CD4-positive, alpha-beta T cell treated with Interleukin-4 for 4 hours (primary cell): Measurements from ENCODE around the gene C10orf143.

Experiments used
- DNase-seq: peaks from one replicate; pipeline ENCODE4 v3.0.0-alpha.2; 2020

The C10orf143 gene

DNA sequence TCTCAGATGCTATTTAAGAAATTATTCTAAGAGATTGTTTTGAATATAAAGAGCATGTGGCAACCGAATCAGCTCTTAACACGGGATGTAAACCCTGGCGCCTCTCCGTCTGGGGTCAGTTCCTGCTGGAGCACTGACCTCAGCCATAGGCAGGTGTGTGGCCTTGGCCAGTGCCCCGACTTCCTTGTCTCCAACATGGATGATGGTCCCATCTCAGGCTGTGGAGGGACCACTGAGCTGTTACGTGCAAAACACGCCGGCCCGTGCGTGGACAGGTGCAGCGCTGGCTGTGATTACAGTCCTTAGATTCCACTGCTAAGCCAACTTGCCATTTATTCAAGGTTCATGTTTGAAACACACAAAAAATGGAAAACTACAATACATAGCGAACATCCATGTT is 59.9 kb downstream of the C10orf143 start:
- DNase-seq: no peak

DNA sequence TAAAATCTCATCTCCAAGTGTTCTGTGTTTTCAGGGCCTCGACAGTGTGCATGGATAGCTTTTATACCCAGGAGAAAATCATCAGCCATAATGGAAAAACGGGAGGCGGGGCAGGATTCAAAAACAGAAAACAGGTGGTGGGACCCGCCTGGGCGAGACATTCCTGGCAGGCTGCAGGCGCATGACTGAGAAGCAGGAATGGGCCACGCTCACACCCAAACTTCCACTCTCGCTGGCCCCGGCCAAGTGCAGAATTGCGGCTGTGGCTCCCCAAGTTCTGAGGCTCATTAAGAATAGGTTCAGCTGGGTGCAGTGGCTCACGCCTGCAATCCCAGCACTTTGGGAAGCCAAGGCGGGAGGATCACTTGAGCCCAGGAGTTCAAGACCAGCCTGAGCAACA is 60.6 kb downstream of the C10orf143 start:
- no peak for DNase-seq

DNA sequence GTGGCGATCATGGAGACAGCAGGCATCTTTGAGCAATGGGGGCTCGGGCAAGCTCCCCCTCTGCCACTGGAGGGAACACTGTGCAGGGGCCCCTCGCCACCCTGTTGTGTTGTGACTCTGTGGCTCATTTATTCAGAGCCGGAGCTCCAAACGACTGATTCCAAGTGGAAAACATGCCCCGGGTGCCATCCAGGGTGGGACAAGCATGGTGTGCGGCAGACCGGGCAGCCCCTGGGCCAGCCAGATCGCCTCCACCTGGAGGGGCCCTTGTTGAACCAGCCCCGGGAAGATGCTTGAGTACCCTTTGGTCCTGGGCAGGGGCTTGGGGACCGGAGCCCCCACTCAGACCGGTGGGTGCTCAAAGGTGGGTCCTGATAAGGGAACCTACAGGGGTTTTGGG is 61.4 kb downstream of the C10orf143 start:
- DNase-seq: no peak

DNA sequence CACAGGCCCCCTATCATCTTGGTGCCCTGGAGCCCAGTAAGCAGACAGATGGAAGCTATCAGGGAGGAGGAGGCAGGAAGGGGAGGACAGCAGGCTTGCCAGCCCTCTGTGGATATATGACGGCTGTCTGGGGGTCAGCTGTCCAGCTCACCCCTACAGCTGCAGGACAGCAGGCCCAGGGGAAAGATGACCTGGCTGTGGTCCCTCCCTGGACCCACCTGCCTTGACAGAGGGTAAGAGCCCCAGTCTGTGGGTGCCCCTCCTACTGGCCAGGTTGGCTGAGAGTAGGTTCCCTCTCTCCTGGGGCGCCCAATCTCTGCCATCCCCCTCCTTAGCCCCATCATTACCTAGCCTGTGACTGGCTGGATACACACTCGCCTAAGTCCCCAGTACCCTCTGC is 62.5 kb downstream of the C10orf143 start:
- no peak for DNase-seq

DNA sequence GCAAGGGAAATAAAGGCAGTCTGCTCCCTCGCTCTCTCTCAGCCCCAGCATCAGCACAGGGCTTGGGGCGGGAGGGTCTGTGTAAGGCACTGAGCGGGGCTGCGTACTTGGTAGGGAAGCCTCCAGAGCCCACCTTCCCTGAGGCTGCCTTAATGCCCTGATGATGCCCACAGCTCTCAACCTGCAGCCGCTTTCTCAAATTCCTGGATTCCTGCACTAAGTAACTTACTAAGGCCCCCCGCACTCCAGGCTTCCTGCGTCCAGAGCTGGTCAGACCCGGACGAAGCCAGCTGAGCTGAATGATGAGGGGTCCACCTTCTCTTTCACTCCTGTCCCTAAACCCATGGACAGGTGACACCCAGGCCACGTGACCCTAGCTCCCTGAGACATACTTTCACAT is 63.3 kb downstream of the C10orf143 start:
- no peak for DNase-seq

DNA sequence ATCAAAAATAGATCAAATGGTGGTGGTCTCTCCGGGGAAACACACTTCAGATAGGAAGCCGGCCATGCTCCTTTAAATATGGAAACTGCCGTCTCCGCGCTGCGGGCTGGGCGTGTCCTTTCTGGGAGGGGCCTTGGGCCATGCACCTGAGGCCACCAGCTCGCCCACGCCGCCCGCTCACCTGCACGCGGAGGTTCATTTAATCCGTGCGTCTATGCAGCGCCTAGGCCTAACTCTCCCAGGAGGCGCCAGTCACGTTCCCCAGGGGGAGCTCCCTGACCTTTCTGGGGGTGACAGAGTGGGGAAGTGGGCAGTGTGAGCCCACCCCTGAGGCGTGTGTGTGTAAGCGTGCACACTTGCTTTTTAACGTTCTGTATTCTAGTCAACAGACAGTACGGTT is 64.0 kb downstream of the C10orf143 start:
- DNase-seq: no peak

DNA sequence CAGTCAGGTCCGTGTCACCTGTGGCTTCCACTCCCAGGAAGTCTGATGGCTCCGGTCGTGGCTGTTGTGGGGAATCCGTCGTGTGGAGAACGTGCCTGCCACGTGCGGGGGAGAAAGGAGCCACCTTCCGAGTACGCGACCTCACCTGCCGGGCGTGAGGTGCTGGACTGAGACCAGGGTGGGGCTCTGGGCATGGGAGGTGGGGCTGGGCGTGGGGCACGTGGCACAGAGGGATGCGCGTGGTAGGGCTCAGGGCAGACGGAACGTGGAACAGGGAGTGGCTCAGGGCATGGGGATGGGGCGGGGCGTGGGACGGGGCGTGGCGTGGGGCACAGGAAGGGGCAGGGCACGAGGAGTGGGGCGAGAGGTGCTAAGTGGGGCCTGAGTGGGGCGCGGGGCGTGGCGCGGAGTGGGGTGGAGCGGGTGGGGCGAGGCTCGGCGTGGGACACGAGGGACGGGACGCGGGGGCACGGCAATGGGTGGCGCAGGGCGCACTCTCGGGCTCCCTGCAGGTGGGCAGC is 64.8 kb downstream of the C10orf143 start:
- DNase-seq: no peak

DNA sequence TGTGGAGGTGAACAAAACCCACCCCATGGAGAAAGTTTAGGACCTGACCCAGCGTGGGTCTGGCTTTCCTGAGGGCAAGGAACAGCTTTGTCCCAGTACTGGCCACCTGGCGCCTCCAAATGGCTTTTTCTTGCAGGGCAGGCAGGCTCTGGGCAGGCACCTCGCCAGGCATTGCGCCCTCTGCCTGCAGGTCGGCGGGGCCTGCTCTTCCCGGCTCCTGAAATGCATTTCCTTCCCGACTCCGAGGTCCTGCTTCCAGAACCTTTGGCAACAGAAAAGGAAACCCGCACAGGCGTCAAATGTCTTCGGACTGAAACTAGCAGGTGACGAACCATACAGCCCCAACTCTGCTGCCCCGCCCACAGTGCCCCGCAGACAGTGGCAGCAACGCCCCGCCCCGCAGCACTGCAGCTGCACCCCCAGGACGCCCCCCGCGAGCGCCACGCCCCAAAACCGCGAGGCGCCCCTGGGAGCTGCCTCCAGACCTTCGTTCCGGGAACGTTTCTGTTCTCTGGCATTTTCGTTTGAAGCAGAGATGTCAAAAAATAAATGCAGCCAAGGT is 65.5 kb downstream of the C10orf143 start:
- DNase-seq: no peak

DNA sequence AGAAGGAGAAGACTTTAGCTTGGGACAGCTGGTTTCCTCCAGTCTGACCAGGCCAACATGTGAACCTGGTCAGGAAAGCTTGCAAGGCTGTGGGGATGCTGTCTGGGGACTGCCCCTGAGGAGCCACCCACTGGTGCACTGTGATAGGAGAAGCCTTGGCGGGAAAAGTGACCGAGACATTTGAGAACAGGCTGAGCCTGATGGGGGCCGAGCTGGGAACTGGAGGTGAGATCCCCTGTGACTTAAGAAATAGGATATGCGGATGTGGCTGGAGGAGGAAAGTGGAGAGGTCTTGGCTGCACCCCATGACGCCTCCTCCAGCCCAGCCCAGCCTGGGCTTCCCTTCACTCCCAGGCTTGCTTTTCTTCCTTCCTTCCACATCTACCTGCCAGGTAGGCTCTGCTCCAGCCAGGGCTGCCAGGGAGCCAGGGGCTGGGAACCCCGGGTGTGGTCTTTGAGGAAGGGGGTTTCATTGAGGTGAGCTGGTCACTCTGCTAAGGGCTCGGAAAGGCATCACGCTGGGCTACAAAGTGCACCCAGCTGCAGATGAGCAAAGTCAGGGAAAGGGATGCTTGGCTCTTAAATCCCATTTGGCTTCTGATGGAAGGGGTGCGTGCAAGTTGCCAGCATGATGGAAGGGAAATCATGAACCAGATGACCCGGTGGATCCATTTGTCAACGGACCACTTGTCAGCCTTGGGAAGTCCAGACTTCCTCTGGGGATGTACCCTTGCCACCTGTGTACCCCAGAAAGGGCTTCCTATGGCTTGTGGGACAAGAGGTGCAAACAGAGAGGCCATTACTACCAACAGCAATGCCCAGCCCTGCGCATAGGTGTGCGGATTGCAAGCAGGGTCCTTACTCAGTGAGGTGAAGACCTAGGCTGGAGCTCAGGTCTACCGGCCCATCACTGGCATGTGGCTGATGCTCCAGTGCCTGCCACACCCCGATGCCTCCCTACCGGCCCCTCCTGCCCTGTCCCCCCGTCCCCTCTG is 66.3 kb downstream of the C10orf143 start:
- DNase-seq: no peak

DNA sequence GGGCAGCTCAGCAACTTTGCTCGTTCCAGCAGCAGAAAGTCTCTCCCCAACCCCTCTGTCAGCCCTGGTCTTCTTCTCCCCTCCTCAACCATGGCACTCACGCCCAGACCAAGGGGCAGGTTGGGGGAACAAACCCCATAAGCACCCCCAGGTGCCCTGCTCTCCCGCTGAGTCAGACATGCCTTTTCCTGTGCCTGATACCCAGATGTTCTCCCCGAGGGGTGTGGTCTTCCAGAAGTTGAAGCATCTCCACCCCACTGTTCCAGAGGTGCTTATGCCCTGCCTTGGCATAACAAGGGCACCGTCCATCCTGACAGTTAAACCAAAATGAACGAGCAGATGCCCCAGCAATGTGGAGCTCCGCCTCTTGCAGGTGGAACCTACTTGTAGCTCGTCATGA is 67.1 kb downstream of the C10orf143 start:
- DNase-seq: no peak

DNA sequence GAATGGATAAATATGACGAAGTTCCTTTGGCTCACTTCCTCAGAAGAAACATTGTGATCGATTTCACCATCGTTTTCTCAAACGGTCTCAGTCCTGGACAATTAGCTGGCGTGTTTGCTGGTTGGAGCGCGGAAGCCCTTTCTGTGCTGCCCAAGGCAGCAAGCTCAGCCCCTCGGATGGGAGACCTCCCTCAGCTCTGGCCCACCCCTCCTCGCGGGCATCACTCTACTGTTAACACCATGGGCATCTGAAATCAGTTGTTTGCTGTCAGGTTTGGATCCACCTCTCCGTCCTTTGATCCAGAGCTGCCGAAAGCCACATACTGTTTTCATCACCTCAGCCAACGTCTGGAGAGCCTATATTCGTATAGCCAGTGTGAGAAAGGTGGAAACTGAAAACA is 68.2 kb downstream of the C10orf143 start:
- DNase-seq: no peak

DNA sequence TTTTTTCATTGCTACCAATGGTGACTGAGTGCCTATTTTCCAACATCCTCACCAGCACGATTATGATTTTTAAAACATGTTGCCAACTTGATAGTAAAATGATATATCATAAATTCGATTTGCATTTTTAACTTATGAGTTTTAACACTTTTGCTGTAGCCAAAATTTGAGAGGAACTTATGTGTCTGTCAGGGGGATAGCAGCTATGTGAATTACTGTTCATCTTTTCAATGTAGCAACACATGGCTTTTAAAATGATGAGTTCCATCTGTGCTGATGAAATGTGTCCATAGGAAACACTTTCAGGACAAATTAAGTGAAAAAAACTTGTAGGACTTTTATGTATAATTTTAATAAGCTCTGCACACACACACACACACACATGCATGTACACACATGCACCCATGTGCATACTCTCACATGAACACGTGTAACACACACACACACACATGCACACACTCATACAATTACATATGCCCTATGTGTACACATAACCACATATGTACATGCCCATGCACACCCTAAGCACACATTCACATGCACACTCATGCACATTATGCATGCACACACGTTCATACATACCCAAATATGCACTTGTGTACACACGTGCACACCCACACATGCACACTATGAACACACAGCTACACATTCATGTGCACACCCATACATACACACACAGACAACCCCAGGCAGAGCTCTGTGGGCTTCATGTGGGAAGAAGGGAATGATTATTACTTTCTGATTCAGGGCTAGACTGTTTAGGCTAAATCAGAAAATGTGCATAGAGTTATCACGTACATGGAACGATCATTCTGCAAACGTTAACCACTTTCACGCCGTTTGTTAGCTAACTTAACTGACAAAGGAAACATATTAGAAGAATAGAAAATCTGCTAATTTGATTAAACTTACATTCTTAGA is 68.9 kb downstream of the C10orf143 start:
- DNase-seq: no peak

DNA sequence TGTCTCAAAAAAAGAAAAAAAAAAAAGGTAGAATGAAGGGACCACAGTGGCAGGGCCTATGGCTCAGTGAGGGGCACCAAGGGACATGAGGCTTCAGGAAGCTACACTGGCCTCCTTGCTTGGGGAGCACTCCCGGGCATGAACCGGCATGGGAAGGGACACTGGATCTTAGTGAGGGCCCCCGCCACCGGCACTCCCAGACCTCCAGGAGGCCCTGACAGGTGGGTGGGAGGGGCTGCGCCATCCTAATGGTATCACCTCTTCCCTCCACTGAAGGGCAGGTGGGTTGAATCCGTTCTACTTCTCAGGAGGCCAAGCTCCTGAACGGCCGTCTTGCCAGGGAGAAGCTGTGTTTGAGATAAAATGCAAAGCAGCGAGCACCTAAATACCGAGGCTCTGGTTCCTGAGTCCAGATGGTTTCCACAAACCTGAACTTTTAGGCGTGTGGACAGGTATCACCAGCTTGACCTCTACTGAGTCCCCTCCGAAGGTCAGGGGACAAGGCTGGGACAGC is 69.8 kb downstream of the C10orf143 start:
- DNase-seq: no peak

DNA sequence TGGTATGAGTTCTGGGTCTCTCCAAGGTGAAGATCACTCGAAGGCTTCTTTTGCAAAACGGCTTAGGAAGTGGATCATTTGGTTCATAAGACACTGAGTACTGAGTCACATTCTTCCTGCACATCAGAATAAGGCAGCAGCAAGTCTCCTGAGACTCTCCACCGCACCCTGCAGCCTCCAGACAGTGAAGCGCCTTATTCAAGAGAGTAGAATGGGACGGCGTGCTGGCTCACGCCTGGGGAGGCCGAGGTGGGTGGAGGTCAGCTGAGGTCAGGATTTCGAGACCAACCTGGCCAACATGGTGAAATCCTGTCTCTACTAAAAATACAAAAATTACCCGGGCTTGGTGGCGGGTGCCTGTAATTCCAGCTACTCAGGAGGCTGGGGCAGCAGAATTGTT is 70.3 kb downstream of the C10orf143 start:
- DNase-seq: no peak

DNA sequence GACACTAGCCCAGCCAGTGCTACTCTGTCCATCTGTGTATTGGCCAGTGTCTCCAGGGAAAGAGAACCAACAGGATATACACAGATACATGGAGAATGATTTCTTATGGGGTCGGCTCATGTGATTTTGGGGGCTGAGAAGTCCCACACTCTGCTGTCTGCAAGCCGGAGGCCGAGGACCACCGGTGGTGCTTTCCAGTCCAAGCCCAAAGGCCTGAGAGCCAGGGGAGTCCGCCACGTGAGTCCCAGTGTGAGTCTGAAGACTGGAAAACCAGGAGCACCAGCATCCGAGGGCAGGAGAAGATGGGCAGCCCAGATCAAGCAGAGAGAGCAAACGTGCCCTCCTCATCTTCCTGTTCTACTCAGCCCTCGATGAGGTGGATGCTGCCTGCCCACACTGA is 71.5 kb downstream of the C10orf143 start:
- no peak for DNase-seq

DNA sequence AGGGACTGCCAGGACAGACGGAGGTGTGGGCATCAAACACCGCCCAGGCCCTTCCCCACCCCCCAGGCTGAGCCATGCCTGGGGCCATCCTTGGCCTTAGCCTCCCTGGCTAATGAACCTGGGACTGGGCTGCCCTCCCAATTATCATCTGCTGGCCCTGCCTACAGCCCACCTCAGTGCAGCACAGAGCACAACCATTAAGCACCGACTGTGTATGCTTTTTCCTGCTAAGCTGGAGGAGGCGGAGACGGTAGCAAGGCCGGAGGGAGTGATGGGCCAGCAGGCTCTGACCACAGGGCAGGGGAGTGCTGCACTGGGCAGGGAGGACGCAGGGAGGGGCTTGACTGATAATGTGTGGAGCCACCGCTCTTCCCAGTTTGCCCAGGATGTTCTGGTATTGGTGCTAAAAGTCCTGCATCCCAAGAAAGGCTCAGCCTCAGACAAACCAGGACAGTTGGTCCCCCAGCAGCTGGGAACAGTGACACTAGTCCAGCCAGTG is 72.0 kb downstream of the C10orf143 start:
- DNase-seq: no peak

DNA sequence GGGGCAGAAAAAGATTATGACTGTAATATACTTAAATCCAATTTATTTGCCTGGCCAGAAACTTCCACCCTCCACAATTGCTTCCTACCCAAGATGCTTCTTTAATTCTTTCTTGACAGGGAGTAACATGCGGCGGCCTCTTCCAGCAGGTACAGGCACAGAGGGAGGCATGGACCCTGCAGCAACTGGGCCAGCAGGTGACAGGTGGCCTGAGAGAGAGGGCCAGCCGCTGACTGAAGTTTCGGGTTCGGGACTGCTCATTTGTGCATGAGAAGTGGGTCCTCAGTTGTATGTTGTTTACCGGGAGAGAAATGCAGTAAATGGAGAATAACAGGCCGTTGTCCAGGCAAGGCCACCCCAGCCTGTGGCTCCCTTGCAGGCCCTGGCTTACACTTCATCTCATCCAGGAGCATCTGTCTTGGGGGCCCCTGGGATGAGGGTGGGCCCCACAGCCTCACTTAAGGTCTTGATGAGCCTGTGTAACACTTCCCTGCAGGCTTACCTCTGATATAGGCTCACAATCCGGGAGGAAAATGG is 72.5 kb downstream of the C10orf143 start:
- DNase-seq: no peak

DNA sequence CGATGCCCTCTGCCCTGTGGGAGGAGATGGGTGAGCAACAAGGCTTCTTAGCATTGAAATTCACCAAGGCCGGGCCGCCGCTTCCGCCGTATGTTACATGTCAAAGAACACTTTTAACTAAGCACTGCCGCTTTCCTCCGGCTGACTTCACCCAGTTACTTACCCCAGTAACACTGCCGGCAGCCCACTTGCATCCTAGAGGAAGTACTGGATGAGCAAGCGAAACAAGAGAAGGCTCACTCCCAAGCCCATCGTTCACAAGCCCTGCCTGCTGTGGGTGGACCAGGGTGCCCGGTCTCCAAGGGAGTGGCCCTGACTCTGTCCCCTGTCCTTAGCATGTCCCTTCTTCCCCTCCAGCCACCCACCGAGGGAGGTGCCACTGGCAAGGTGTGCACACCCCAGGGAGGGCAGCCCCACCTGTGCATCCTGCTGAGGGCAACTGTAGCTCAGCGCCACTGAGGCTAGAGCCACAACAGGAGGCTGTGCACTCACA is 73.4 kb downstream of the C10orf143 start:
- DNase-seq: no peak

DNA sequence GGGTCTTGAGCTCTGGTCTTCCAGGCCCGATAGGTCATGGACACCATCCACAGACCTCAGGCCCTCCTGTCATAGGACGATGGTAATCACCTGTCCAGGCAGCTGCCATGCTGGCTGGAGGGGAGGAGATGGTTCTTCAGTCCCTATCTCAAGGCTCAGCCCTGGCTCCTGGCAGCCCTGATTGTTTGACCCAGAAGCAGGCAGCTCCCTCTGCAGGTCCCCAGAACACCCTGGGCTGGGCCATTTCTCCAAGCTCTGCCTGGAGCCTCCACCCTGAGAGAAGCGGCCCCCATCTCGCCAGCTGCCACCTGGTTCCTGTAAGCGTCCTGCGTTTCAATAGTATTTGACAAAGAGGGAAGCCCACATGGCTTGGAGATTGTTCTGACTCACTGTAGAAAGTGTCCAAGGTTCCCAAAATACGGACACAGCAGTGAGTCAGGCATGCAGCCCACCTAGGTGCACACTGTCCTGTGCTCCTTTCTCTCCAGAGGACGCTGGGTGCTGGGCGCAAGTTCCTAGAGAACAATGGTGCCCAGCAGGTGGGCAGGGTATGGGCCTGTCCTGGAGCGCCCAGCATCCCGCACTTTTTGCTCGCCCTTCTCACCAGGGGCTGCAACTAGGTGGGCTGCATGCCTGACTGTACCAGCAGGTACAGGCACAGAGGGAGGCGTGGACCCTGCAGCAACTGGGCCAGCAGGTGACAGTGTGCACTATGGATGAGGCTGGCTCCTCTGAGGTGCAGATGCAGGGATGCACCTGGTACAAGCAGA is 74.1 kb downstream of the C10orf143 start:
- no peak for DNase-seq

DNA sequence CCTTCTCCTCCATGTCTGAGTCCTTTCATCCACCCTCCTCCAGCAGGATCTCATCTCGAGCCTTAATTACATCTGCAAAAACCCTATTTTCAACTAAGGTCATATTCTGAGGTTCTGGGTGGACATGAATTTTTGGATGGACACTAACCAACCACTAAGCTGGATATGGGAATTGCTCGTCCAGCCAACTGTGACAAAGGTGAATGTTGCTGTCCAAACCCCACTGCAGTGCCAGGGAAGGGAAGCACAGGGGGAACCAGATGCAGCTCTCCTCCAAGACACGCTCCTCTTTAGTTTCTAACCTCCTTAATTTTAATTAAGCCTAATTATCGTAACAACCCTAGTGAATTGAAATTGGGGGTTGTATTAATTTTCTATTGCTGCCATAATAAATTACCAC is 81.4 kb downstream of the C10orf143 start:
- DNase-seq: no peak

DNA sequence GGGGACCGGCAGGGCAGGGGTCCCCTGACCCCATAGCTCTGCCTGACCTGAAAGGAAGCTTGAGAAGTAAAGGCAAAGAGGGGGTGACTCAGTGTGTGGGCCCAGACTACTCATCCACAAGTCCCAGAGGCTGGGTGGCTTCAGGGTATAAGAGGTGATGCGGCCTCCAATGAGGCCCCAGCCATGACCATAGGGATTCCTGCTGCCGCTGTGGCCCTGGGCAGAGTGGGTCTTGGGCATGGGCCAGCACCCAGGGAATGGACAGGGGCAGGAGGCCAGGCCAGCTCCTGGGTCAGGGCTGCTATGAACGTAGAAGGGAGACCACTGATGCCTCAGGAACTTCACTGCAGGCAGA is 82.2 kb downstream of the C10orf143 start:
- no peak for DNase-seq
